NOMO-1 treated with DMSO at 0.1 percent for 48 hours (cell line): ENCODE measurements around the gene EGFL7.

ENCODE experiments used
- DNase-seq: peaks from one replicate; lab custom pipeline; 2025; ENCODE audit not compliant: unreplicated experiment; lab: John Stamatoyannopoulos, UW

EGFL7 gene

DNA sequence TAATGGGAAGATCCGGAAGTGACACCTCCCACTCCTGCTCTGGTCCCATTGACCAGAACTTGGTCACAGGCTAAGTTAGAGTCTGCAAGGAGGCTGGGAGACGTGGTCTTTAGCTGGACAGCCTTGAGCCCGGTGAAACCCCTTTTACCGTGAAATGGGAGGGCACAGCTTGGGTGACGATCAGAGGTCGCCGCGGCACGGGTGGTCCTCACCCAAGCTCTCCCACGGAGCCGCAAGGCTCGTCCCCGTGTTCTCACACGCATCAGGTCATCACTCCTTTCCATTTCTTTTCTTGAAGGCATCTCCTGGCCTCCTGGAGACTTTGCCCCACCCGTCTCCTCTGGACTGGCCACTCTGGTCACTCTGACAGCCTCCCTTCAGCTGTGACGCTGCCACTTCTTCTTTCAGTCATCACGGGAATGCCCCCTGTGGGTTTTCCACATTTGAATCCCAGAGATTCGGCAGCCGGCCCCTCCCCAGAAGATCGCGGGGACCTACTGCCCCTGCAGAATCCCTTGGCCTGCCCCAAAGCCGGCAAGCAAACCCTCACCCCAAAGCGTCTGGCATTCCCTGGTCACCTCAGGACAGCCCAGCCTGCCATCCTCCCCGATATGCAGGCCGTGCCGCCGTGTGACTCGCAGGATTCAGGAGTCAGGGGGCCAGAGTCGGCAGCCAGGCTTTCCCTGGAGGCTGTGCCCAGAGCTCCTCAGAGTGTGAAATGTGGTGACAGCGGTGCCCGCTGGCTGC is 18.9 kb upstream of the EGFL7 start:
- no peak for DNase-seq

GRCh38 chr9:136644343-136644592 is 18.4 kb upstream of the EGFL7 start:
- no peak for DNase-seq

DNA sequence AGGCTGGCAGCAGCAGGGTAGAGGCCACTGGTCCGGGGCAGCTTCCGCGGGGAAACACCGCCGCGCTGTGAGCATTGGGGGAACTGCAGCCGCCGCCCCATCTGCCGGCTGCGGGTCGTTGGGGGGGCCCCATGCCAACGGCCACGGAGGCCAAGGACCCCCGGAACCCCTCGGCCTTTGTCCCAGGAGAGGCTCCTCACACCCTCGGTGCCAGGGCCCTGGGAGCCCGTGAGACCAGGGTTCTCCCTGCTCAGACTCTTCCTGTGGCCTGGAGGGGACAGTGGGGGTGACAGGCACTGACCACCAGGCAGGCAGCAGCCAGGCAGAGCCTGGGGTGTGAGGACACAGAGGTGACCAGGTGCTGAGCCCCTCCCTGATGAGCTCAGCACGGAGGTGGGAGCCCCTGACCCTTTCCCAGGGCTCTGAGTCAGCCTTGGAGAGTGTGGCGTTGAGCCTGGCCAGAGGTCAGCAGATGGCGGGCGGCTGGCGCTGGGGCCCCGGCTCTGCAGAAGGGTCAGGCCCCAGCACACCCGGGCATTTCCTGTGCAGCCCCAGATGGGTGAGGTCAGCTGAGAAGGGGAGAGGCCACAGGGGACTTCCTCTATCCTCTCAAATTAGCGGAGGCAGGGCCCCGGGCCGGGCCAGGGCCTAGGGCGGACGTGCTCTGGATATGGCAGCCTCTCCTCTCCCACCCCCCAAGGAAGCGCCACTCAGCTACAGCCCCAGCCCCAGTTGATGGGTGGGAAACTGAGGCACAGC is 17.9 kb upstream of the EGFL7 start:
- peak; percentile 90 for DNase-seq

DNA sequence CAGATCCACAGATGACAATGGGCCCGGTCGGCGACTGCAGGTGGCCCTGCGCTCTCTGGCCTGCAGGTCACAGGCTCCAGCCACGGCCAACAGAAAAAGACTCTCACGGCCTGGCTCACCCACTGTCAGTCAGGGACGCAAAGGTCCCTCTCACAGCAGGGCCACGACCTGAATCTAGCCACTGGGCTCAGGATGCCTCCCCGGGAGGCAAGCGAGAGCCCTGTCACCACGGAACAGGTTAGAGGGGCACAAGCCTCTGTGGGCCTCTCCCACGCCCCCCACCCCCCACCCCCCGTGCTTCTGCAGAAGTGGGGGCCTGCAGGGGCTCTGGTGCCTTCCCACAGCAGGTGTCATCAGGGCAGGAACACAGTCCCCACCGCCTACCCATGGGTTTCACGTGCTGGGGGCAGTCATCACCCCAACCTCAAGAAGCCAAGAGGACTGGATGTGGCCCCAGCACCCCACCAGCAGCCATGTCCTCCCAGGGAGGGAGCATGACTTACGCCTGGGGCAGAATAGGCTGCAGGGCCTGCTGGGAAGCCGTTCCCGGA is 17.3 kb upstream of the EGFL7 start:
- DNase-seq, result no peak

- no peak for DNase-seq
Measured at GRCh38 chr9:136645903-136646754, 16.6 kb upstream of the EGFL7 start.

GRCh38 chr9:136646827-136647711 is 15.6 kb upstream of the EGFL7 start:
- no peak for DNase-seq

- DNase-seq, result peak; percentile 62
Measured at GRCh38 chr9:136648751-136649150, 14.0 kb upstream of the EGFL7 start.

GRCh38 chr9:136650021-136650420 is 12.7 kb upstream of the EGFL7 start:
- DNase-seq, result no peak

- DNase-seq, result no peak
Measured at GRCh38 chr9:136650648-136651047, 12.1 kb upstream of the EGFL7 start.

GRCh38 chr9:136651860-136652259 is 10.9 kb upstream of the EGFL7 start:
- no peak for DNase-seq

GRCh38 chr9:136653323-136654079 is 9.2 kb upstream of the EGFL7 start:
- DNase-seq, result no peak

- no peak for DNase-seq
Measured at GRCh38 chr9:136654820-136655535, 7.7 kb upstream of the EGFL7 start.

DNA sequence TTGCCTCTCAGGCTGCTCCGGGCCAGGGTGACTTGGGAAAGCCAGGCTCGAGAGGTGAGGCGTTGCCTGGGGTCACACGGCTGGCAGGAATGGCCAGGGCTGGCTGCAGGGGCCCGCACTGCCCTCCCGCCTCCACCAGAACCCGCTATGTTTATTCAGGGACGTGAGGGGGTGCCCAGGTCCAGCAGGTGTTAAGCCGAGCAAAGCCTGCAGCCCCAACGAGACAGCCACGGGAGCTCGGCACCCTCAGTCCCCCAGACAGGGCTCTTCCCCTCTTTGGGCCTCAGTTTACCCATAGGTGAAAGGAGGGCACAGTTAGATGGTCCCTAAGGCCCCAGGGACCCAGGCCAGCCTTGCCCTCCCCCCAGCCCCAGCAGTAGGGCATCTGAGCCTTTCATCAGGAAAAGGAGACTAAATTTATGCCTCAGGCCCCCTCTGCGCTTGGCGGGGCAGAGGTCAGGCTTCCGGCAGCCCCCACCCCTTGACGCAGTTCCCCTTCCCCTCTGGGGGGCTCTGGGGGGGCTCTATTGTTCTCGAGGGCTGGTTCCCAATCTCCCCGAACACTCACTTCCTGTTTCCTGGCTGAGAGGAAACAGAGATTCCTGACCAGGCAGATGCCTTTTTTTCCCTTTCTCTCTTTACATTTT is 7.1 kb upstream of the EGFL7 start:
- peak; percentile 17 for DNase-seq

DNA sequence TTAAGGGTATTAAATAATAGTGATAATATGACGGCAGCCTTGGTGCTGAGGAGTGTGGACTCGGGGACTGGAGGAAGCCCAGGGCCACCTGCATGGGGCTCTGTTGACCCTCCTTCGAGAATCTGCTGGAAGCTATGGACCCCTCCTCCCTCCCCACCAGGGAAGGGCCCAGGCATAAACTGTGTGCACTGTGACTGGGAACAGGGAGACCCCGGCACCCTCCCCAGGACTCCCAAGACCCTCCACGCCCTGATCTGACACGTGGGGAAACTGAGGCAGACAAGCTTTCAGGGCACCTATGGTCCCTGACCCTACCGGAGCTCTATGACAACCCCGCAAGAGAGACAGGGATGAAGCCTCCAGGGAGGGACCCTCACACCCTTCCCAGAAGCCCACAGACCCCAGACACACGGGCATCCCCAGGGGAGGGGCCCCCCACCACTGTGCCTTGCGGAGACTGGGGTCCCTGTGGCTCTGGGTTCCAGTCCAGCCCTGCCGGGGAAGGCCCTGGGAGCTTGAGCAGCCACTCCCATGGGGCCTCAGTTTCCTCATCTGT is 6.5 kb upstream of the EGFL7 start:
- DNase-seq, result no peak

- DNase-seq, result peak; percentile 71
Measured at GRCh38 chr9:136656795-136657611, 5.7 kb upstream of the EGFL7 start.

DNA sequence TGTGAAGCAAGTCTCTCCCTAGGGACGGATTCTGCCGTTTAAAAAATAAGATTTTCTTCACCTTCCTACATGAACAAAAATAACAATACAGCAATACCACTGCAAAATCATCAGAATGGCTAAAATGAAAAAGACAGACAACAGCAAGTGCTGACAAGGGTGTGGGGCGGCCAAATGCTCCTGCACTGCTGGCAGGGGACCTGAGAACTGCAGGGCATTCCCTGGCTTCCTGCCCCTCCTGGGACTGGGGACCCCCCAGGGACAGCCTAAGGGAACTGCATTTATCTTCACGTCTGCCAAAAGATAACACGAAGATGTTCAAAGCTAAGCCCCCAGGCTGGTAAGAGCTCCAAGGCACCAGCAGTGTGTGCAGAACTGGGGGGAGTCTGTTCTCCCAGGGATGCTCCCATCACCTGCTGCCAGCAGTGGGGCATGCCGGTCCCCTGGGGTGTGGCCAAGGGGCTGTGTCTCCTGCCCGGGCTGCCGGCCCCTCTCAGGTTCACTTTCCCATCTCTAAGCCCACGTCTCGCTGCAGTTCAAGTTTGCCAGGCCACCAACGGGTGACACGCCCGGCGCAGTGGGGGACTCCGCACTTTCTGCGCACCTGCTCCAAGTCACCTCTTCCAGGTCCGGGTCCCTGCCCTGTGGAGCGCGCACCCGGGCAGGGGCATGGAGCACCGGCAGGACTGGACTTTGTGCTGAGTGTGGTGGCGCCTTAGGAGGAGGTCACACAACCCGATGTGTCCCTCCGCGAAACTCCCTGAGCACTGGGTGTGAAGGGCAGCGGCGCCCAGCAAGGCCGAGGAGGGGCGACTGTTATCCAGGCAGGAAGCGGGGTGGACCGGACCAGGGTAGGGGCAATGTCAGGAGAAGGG is 4.5 kb upstream of the EGFL7 start:
- no peak for DNase-seq
